SK-N-MC (cell line): ENCODE results near the gene WBP1.
"Not testable (repeated sequence)": the region's sequence is repeated elsewhere in the genome, so short reads cannot be mapped to it uniquely, and the experiment has no call there.

ENCODE experiments used
- DNase-seq: peaks from one replicate; pipeline ENCODE4 v3.0.0-alpha.2; 2011; ENCODE audit warnings: low read depth, low spot score
- H3K27ac ChIP-seq: fragments of 200-600 bp; sonication (generic); 2 replicates; pipeline ENCODE4 v1.5.1; 2016; ENCODE audit warnings: mixed run types
- H3K36me3 ChIP-seq: fragments of 200-600 bp; sonication (generic); 2 replicates; pipeline ENCODE4 v1.6.1; 2017; ENCODE audit warnings: antibody characterized with exemption, low read length, mixed read lengths; ENCODE audit not compliant: insufficient read depth
- H3K4me3 ChIP-seq: fragments of 200-600 bp; sonication (generic); 2 replicates; pipeline ENCODE4 v1.5.1; 2016
- H3K9ac ChIP-seq: fragments of 200-600 bp; sonication (generic); 2 replicates; pipeline ENCODE4 v1.8.0; 2017; ENCODE audit warnings: mixed run types, mixed read lengths; ENCODE audit not compliant: insufficient read length
- H3K9me3 ChIP-seq: fragments of 200-600 bp; sonication (generic); 2 replicates; pipeline ENCODE4 v1.6.1; 2017; ENCODE audit warnings: low read depth, mild to moderate bottlenecking, antibody characterized with exemption, low read length, moderate library complexity, mixed read lengths
- EZH2 ChIP-seq: fragments of 200-600 bp; sonication (generic); IDR thresholded peaks from one replicate; pipeline ENCODE4 v1.6.1; 2017; ENCODE audit warnings: antibody characterized with exemption
- FOXP2 ChIP-seq: optimal IDR thresholded peaks from 2 replicates; pipeline ENCODE3; 2011; ENCODE audit warnings: mild to moderate bottlenecking, moderate library complexity; ENCODE audit not compliant: insufficient read depth; ENCODE audit errors: extremely low read length, control extremely low read depth
- POLR2AphosphoS5 ChIP-seq: IDR thresholded peaks from 2 replicates; pipeline ENCODE4 v1.6.1; 2012; ENCODE audit warnings: mild to moderate bottlenecking, low read depth, low read length, borderline replicate concordance

WBP1 gene

DNA sequence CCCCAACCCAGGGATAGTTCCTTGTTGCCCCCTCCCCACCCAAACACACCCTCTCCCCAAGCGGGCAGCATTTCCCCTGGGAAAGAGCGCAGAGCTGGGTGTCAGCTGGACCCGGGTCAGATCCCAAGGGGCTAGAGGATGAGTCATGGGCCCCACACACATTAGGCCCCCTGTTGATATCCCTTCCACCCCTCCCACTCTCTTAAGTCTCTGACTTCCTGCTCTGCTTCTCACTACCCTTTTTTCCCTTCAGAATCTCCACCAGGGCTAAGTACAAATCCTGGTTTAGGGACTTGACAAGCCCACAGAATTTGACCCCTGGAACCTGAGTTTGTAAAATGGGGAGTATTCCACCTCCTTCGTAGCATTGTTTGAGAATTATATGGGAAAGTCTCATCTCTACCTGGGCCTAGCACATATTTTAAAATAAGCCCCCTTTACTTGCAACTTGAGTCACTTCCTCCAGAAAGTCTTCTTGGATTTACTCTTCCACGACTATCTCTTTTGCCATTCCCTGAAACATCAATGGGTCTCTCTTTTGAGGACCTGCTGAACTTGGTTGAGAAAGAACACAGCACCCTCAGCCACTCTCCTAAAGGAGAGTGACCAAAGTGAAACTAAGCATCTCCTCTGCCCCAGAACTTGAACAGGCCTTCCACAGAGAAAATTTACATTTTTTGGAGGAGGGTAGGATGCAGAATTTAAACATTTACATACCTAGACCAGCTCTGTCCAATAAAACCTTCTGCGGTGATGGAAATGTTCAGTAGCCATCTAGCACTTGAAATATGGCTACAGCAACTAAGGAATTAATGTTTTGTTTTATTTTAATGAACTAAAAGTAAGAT lies 21.2 kb upstream of the WBP1 start:
- Histone ChIP-seq H3K36me3 (no peaks in the 10 kb centered on the region), H3K4me3 (no peak overlapping the region), H3K27ac (no peak overlapping the region), H3K9me3 (no peaks in the 10 kb centered on the region), H3K9ac (no peak overlapping the region)
- TF ChIP-seq EZH2, result no peak
- no peak for TF ChIP-seq FOXP2
- TF ChIP-seq POLR2AphosphoS5, result no peak
- DNase-seq, result no peak

GRCh38 chr2:74438248-74438647 lies 20.0 kb upstream of the WBP1 start:
- TF ChIP-seq POLR2AphosphoS5, result no peak
- TF ChIP-seq EZH2, result no peak
- no peak for TF ChIP-seq FOXP2
- Histone ChIP-seq H3K4me3 (no peak overlapping the region), H3K36me3 (no peaks in the 10 kb centered on the region), H3K9ac (no peak overlapping the region), H3K27ac (no peak overlapping the region), H3K9me3 (no peaks in the 10 kb centered on the region)
- no peak for DNase-seq

DNA sequence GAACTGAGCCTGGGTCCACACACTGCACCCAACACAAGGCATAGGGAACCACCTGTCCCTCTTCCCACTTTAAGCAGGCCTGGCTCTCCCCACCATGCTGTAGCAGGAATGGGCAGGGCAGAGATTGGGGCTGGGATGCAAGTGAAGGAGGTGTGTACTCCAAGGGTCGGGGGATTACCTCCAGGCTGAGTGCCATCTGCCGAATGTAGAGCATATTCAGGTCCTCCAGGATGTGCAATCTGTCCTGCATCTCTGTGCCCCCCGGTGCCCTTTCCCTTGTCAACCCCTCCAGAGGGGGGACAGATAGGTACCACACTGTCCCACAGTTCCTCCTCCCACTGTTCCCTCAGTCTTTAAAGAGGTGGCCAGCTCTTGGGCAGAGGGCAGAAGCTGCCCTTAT lies 18.9 kb upstream of the WBP1 start:
- H3K9me3 ChIP-seq, result no peaks in the 10 kb centered on the region
- no peak overlapping the region for H3K27ac ChIP-seq
- H3K4me3 ChIP-seq, result peak overlapping the region; percentile 79
- H3K36me3 ChIP-seq, result no peaks in the 10 kb centered on the region
- TF ChIP-seq POLR2AphosphoS5, result no peak
- no peak for TF ChIP-seq FOXP2
- no peak for DNase-seq
- peak overlapping the region; percentile 80 for H3K9ac ChIP-seq

GRCh38 chr2:74439803-74440377 lies 18.3 kb upstream of the WBP1 start:
- H3K9me3 ChIP-seq, result no peaks in the 10 kb centered on the region
- H3K4me3 ChIP-seq, result peak overlapping the region; percentile 79
- H3K36me3 ChIP-seq, result no peaks in the 10 kb centered on the region
- TF ChIP-seq FOXP2 (no peak), POLR2AphosphoS5 (no peak), EZH2 (no peak)
- no peak for DNase-seq
- peak overlapping the region; percentile 80 for H3K9ac ChIP-seq
- no peak overlapping the region for H3K27ac ChIP-seq

DNA sequence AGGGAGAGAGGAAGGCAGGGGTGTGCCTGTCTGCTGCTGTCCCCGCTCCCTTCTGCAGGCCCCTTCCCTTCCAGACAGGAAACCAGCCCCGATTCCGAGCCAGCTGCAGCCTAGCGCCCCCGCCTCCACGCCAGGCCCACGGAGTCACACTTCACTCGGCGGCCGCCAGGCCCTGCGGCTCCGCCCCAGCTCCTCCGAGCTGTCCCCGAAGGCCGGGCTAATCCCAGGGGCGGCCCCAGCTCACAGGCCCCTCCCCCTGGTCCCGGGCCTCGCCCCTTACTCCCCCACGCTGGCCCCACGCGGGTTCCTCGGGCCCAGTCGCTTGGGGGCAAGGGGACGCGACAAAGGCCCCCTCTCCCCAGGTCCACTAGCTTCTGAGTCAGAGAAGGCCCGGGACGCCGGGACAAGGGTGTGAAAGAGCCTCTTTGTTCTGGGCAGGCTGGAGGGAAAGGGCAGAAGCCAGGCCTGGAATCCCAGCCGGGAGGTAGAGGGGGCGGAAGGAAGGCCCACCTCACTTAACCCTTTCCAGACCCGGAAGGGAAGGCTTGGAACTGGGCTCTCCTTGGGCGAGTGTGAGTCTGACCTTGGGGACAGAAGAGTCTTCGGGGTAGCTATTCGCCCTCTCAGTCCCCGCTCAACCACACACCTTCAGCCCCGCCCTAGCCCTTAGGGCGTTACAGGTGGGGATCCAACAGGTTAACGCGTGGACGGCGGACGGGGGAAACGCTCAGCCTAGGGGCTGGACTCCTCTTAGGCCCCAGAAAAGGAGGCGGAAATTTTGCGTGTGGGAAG lies 17.7 kb upstream of the WBP1 start:
- TF ChIP-seq FOXP2 (no peak), POLR2AphosphoS5 (peak; percentile 79; the same call in 1 of the 2 replicates)
- no peak for DNase-seq
- Histone ChIP-seq H3K9ac (peak overlapping the region; percentile 80), H3K27ac (peak overlapping the region; percentile 76), H3K9me3 (no peaks in the 10 kb centered on the region), H3K36me3 (no peaks in the 10 kb centered on the region), H3K4me3 (peak overlapping the region; percentile 79)

DNA sequence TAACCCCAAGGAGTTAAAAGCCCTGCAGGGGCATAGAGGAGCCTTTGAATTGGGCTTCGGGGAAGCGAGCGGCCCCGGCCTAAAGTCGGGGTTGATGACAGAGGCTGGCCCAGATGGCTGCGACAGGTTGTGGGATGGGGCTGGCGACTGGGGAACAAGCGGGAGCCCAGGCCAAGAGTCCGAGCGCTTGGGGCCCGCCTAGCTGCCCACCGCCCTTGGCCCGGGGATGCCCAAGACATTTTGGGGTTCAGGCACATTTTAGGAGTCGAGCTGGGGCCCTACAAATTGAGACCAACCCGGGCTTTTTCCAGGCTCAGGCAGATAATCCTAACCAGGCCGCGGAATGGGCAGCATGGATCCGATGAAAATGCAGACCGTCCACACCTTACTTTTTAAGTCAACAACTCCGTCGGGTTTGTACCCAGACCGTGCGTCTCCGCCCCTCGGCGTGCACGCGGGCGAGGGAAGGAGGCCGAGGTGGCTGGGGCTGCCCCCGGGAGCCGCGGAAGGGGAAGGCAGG lies 17.0 kb upstream of the WBP1 start:
- Histone ChIP-seq H3K36me3 (no peaks in the 10 kb centered on the region), H3K27ac (no peak overlapping the region), H3K9me3 (no peaks in the 10 kb centered on the region), H3K4me3 (no peak overlapping the region), H3K9ac (no peak overlapping the region)
- TF ChIP-seq EZH2 (no peak), POLR2AphosphoS5 (no peak), FOXP2 (no peak)
- DNase-seq, result no peak

- Histone ChIP-seq H3K4me3 (peak within 1 kb of the TSS; percentile 79), H3K27ac (peak within 1 kb of the TSS; percentile 76)
- no peak for DNase-seq
These were observed 16.4 kb upstream of the WBP1 start, which contains the start of gene RTKN for GRCh38 chr2:74441690-74442482. Gene RTKN (minus strand): TSS chr2:74441937. CDS start chr2:74441816, 121 bp downstream.

GRCh38 chr2:74442483-74443297 lies 15.5 kb upstream of the WBP1 start:
- DNase-seq, H3K9me3 ChIP-seq, H3K36me3 ChIP-seq, H3K27ac ChIP-seq, H3K9ac ChIP-seq, H3K4me3 ChIP-seq: not testable (repeated sequence)

More at GRCh38 chr2:74441690-74442482, 16.4 kb upstream of the WBP1 start, which contains the start of gene RTKN:
- Histone ChIP-seq H3K9ac (peak within 1 kb of the TSS; percentile 80), H3K9me3 (no peaks in the 10 kb centered on the region), H3K36me3 (no peaks in the 10 kb centered on the region)
- TF ChIP-seq FOXP2, result no peak
- no peak for TF ChIP-seq EZH2
- no peak for TF ChIP-seq POLR2AphosphoS5
